HT1080 (cell line): ENCODE data around the gene PSMD5. TPM values are rescaled to one million over a fixed set of nuclear protein-coding genes. Genes with fewer than 3 reads are reported as not detected.
"Not testable (repeated sequence)": the region's sequence is repeated elsewhere in the genome, so short reads cannot be mapped to it uniquely, and the experiment has no call there.

Source experiments
- DNase-seq: peaks from one replicate; pipeline ENCODE4 v3.0.0-alpha.2; 2015; ENCODE audit warnings: low read depth
- total RNA-seq: library from RNA; depleted of rRNA; stranded (reverse); fragments of >200 nt; shearing (Covaris generic); gene quantifications from 2 replicates; pipeline ENCODE4 v1.2.3, GENCODE V29; 2014

The PSMD5 gene
- total RNA-seq, 1 experiment from 2014 or later = 13.2 TPM

DNA sequence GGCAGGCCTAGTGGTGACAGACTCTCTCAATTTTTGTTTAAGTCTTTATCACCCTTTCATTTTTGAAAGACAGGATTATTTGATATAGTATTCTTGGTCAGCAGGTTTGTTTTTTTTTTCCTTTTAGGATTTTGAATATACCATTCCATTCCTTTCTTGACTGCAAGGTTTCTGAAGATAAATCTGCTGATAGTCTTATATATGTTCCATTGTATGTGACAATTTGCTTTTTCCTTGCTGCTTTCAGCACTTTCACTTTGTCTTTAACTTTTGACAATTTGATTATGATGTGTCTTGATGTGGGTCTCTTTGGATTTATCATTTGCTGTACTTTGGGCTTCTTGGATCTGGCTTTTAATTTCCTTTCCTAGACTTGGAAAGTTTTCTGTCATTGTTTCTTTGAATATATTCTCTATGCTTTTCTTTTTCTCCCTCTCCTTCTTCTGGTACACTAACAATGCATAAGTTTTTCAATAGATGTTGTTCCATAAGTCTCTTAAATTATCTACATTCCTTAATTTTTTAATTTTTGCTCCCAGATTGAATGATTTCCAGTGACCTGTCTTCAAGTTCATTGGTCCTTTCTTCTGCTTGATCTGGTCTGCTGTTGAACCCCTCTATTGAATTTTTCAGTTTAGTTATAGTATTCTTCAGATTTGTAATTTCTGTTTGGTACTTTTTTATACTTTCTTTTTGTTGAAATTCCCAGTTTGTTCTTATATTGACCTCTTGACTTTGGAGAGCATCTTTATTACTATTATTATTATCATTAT, 34.9 kb downstream of the PSMD5 start:
- no peak for DNase-seq

DNA sequence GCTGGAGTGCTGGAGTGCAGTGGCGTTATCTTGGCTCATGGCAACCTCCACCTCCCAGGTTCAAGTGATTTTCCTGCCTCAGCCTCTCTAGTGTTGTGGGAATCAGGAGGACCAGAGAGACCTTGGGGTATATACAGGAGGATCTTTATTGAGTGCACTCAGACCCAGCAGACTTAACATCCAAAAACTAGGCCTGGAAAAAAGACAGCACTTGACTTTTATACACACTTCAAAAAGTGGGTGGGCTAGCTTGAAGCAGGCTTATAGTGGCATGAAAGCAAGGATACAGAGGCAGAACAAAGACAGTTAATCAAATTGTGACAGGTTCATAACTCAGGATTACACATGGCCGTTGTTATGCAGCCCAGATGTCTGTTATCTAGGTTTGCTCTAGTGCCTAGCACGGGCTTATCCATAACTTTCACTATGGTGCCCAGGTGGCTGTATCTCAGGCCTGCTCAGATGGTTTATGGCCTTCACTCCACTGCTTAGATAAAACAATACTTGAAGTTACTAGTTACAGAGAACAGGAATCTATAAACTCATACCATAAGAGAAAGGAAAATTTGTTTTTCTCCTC, 37.8 kb downstream of the PSMD5 start:
- DNase-seq = not testable (repeated sequence)

DNA sequence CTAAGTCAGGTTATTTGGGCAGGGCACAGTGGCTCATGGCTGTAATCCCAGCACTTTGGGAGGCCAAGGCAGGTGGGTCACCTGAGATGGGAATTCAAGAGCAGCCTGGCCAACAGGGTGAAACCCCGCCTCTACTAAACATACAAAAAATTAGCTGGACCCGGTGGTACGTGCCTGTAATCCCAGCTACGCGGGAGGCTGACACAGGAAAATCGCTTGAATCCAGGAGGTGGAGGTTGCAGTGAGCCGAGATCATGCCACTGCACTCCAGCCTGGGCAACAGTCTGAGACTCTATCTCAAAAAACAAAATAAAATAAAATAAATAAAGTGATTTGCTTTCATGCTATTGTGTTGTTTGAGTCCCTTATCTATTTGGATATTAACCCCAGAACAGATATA, 41.3 kb downstream of the PSMD5 start:
- no peak for DNase-seq

DNA sequence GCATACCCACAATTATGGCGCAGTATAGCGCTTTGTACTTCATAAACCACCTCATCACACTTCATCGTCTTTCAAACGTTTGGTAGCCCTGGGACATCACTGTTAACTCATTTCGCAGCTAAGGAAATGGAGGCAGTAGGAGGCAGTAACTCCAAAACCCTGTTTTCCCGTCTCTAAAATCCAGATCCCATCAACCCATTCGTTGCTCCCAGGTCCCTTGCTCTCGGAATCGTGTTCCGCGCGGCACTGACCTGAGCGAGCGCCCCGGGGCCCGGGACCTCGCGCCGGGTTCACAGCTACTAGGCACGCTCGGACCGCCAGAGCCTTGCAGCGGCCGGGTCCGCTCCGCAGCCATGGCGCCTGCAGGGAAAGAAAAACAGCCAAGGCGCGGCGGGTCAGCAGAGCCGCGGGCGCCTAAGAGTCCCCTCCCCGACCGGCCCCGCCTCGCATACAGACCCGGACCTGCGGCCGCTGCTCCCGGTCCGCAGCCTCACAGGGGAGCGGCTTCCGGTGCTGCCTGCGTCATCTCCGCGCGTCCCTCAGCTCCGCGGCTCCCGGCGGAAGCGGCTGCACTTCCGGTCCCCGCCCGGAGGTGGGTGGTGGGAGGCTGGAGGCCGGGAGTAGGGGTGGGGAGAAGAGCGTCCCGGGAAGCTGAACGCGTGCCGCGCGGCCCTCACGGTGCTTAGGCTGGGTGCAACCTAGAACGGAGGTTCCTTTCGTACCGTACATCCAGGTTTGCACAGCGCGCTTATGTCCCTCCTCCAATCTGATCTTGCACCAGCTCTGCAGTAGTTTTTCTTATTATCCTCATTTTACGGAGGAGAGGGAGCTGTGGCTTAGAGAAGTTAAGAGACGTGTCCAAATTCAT, 49.6 kb downstream of the PSMD5 start, which contains the start of gene FBXW2:
TSS of gene FBXW2 (minus strand) at position 519 of the 868 bp plus-strand sequence. CDS start 5,158 bp downstream, outside the sequence.
- DNase-seq = peak; percentile 91

DNA sequence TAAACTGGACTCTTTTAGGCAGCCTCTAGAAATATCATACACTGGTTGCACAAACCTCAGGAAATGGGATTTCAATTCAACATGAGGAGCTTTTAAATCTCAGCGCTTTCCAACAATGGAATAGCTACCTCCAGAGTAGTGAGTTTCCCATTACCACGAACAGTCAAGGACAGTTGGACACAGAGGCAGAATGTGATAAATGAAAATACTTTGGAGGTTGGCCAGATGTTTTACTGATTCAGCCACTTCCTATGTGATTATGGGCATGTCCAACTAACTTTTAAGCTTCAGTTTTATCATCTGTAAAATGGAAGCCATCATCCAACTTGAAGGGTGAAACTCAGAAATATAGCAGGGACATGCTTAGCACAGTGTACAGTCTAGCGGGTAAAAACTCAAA, 51.6 kb downstream of the PSMD5 start:
- DNase-seq = no peak

DNA sequence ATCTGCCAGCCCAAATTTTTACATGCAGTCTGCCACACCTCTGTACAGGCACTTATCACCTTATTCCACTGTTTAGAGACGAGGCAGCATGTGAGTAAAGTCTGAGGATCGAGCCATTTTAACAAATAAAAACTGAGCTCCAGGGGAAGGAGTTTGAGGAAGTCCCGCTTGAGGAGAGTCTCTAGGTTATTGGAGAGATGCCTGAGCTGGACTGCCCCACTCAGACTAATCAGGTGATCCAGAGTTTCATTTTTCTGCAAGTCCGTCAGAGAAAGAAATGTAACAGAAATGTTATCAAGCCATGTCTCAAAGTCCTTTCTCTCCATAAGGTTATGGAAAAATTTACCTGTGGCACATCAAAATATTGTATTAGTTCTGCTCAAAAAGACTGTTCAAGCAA, 54.8 kb downstream of the PSMD5 start:
- DNase-seq = no peak

DNA sequence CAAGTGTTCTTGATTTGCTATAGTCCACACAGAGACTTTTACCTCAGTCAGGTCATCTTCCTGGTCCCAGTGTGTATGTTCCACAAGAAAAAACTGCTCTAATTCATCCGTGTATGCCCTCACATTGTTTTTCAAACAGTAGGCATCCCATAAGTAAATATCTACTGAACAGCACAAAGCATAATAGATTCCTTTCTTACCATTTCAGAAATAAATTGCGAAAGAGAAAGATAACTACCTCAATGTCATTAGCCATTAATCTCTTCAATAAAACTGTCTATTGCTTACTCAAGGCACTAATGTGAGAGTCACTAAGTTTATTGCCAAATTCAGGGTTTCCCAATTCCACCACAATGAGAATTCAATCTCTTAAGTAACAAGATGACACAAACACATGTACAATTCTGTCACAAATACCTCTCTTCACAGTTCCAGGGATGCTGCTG, 59.1 kb downstream of the PSMD5 start:
- no peak for DNase-seq

DNA sequence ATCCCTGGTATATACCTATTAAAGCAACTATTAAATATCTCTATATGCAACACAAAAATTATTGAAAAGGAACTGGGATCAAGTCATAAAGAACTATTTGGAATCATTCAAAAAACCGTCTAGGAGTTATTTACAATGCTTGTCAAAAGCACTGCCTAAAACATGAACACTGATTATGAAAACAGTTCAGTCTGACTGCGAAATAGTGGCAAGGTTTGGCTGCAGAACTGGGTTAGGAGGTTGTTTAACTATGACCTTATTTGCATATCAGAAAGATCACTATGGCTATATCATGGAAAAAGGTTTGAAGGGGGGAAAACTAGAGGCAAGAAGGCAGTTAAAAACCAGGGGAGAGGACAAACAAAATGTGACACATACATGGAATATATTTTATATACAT, 61.5 kb downstream of the PSMD5 start:
- no peak for DNase-seq

DNA sequence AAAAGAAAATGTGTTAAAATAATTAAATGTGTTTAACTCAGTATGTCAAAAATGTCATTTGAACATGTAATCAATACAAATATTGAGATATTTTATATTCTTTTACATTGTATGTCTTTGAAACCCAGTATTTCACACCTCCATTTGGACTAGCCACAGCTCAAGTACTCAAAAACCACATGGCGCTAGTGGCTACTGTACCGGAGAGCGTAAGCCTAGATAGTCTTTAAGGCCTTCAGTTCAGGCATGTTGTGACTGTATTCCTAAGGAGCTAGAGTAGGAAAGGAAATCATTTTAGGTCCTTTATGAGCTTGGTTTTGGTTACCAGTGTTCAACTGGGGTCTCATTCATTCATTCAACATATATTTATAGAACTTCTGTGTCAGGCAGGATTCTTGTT, 62.4 kb downstream of the PSMD5 start:
- no peak for DNase-seq

DNA sequence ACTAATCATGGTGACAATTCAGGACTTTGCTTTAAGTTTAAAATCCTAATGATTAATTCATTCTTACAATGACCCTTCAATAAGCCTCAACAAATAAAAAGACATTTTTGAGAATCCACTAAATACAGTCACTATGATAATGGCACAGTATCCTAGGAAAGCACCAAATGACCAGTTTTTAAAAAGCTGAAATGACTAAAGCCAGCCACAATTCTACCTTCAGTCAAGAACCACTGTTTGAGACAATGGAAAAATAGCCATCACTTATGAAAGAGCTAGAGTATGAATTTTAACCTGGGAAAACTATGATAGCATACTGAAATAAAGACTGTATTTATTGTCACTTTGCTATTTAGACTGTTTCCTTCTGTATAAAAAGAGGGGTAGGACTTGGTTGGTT, 63.5 kb downstream of the PSMD5 start:
- DNase-seq = no peak

DNA sequence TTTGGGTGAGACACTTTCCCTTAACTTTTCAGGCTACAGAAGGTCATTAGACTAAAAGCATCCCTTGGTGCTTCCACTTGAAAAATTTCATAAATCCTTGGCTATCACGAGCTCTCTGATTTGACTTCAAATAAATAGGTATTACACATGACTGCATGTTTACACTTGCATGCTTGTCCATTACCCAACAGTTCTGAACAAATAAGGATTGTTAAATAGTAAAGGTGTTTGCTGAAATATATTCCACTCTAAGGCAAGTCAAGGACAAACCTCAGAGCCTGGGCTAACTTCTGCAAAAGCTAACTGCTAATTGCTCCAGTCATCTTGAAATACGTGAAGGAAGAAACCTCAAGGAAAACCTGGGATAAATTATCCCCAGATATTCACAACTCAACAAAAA, 64.0 kb downstream of the PSMD5 start:
- no peak for DNase-seq

DNA sequence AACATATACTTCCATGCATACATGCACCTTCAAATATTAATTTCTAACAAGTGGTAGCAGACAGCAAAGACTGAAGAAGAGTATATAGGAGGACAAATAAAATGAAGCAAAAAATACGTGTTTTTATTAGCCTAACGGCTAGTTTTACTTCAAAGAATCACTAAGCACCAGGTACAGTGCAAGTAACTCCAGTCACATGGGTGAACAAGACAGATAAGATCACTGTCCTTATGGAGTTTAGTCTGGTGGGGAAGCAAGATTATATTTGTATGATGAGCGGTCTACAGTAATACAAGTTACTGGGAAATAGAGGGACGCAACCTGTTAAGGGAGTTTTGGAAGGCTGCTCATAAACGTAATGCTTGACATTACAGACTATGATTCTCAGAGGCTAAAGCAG, 65.5 kb downstream of the PSMD5 start:
- DNase-seq = no peak

DNA sequence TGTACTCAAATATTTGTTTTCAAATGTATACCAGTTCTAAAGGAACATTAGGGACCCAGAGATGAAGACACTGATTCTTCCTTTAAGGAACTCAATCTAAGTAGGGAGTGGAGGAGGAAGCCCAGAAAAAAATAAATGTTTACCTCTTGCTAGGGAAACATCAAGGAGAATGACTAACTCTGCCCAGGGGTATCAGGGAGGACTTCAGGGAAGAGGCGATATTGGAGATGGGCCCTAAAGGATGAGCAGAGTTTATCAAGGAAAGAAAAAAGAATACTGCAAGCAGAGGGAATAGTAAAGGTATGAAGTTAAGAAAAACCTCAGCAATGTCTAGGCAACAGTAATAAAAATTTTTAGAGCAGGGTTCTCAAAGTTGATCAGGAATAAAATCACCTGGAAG, 65.9 kb downstream of the PSMD5 start:
- no peak for DNase-seq

DNA sequence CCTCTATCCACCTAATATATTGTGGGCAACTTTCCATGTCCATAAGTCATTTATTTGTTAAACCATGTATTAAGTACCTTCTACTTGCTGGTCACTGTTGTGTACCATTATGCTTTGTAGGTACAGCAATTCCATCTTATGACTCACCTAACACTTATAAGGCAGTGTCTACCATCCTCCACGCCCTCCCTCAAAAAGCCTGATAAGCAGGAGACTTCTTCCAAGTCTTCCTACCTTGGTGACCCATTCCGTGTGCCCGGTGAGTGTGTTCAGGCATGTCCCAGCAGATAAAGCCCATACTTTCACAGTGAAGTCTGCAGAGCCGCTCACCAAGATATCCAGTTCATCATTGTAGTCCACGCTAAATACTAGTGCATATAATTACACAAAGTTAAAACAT, 66.9 kb downstream of the PSMD5 start:
- DNase-seq = no peak

DNA sequence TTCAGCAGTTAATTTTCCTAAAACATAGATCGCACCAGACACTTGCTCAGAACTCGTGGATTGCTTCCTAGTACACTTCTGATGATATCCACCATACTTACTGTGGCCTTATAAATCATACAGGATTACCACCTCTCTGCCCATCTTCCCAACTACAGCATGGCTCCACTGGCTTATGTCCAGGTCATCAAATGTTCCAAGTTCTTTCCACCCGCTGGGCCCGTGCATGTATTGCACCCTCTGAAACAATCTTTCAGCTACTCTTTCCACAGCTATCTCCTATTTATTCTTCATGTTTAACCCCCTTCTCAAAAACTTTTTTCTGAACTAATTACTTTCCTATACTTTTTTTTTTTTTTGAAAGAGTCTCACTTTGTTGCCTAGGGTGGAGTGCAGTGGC, 68.0 kb downstream of the PSMD5 start:
- no peak for DNase-seq

DNA sequence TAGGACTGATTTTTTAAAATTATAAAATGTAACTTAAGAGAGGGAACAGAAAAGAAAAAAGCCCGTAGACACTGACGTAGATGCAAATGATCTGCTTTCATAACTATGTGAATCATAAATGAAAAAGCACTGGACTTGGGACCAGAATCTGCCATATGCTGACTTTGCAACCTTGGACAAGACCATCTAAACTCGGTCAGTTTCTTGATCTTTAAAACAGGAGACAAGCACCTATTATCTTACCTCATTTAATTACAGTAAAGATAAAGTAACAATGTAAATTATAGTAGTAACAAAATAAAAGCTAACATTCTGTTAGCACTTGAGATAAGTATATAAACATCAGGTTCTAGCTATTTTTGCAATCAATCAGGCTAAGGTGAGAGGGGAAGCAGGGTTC, 69.5 kb downstream of the PSMD5 start:
- no peak for DNase-seq

DNA sequence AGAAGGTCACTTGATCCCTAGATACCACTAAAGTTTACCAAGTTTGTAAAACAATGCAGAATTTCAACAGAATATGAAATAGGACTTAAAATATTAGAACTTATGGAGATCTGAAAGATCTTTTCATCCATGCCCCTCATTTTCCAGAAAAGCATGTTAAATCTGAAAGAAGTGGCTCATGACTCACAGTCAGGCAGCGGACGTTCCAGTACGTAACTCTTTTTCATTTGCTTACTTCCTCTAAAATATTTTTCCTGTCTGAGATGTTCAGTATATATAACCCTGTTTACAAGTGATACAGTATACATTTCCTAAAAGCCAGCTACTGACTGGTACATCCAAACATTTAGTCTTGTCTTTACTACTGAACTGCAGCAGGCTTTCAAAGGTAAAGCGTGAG, 71.8 kb downstream of the PSMD5 start:
- DNase-seq = no peak

DNA sequence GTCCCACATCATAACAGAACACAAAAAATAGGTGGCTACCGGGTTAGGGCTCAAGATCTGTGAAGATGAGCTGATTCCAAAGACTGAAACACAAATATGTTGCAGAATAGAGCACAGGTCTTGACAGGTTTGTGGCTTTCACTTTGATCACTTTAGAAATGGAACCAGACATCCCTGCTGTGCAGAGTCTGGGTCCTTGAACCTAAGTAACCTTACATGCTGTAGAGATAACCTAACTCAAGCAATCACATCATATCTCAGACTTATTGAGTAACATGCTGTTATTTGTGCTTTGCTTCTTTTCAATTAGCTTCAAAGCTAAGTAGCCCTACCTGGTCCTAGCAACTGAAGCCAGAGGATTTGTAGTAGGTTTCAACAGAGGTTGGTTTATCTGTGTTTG, 73.8 kb downstream of the PSMD5 start:
- DNase-seq = no peak

DNA sequence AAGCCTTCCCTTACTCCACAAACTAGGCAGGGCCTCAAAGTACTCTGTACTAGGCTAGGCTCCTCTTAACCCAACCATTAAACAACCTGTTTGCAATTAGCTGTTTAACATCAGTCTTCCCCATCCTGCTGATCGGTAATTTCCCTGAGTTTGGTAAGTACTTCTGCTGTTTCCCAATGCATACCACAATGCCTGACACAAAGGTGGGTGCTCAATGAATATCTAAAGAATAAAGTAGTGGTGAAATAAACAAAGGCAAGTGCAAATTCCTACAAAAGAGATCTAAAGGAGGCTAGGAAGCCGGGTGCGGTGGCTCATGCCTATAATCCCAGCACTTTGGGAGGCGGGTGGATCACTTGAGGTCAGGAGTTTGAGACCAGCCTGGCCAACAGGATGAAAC, 74.5 kb downstream of the PSMD5 start:
- DNase-seq = no peak

DNA sequence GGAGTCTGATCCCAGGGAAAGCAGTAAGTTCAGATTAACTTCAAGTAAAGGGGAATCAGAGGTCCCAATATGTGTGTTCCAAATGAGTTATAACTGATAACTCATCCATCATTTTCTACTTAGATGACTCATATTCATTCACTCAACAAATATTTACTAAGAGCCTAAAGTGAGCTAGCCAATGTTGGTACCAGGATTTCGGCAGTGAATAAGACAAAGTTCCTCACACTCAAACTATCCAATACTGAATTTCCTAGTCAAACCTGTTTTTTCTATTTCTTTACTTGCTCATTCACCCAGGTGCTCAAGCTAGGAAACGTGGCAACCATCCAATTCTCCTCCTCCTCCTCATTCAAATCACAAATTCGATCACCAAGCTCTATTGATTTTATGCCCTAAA, 75.3 kb downstream of the PSMD5 start:
- no peak for DNase-seq
